DOHH2 (cell line): ENCODE results near the gene ATG14.

Experiments
- EZH2phosphoT487 ChIP-seq: fragments of 200-600 bp; sonication (generic); IDR thresholded peaks from 2 replicates; pipeline ENCODE4 v1.6.1; 2017; ENCODE audit warnings: borderline replicate concordance, mild to moderate bottlenecking, antibody characterized with exemption, low read length, moderate library complexity, mixed read lengths
- TF ChIP-seq, protein P1 (sequence below): fragments of 200-600 bp; sonication (generic); IDR thresholded peaks from one replicate; pipeline ENCODE4 v1.5.1; 2014; ENCODE audit warnings: antibody characterized with exemption, mild to moderate bottlenecking, low read depth, low read length; ENCODE audit not compliant: poor library complexity, severe bottlenecking

DNA sequence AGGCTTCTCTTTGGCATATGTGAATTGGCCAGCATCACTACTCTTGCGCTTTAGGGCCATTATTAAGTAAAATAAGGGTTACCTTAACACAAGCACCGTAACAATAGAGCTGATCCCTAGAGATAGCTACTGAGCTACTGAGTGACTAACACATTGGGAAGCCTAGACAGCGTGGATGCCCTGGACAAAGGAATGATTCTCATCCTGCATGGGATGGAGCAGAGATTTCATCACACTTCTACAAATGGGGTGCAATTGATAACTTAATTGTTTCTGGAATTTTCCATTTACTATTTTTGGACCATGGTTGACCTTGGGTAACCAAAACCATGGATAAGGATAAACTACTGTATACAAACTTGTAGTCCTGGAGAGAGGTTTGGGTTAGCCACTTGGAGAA, 83.3 kb downstream of the ATG14 start:
- TF ChIP-seq, protein P1, sequence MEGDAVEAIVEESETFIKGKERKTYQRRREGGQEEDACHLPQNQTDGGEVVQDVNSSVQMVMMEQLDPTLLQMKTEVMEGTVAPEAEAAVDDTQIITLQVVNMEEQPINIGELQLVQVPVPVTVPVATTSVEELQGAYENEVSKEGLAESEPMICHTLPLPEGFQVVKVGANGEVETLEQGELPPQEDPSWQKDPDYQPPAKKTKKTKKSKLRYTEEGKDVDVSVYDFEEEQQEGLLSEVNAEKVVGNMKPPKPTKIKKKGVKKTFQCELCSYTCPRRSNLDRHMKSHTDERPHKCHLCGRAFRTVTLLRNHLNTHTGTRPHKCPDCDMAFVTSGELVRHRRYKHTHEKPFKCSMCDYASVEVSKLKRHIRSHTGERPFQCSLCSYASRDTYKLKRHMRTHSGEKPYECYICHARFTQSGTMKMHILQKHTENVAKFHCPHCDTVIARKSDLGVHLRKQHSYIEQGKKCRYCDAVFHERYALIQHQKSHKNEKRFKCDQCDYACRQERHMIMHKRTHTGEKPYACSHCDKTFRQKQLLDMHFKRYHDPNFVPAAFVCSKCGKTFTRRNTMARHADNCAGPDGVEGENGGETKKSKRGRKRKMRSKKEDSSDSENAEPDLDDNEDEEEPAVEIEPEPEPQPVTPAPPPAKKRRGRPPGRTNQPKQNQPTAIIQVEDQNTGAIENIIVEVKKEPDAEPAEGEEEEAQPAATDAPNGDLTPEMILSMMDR, result no peak
- TF ChIP-seq EZH2phosphoT487, result no peak
